Dermis microvascular lymphatic vessel endothelial cell (primary cell): ENCODE data around the gene DDAH2. TPM values are rescaled to one million over a fixed set of nuclear protein-coding genes. Genes with fewer than 3 reads are reported as not detected.

Experiments
- DNase-seq, 2 donors: peaks; one replicate each; pipeline versions ENCODE4 v3.0.0 to v3.0.0-alpha.2; 2010; ENCODE audit warnings: low read depth in 2 of 2
- total RNA-seq: library from RNA; depleted of rRNA; stranded (reverse); fragments of >200 nt; gene quantifications from 2 replicates; pipeline ENCODE4 v1.2.1, GENCODE V29; 2014

Gene DDAH2
- total RNA-seq, 1 donor from 2014 or later, result 108 TPM

DNA sequence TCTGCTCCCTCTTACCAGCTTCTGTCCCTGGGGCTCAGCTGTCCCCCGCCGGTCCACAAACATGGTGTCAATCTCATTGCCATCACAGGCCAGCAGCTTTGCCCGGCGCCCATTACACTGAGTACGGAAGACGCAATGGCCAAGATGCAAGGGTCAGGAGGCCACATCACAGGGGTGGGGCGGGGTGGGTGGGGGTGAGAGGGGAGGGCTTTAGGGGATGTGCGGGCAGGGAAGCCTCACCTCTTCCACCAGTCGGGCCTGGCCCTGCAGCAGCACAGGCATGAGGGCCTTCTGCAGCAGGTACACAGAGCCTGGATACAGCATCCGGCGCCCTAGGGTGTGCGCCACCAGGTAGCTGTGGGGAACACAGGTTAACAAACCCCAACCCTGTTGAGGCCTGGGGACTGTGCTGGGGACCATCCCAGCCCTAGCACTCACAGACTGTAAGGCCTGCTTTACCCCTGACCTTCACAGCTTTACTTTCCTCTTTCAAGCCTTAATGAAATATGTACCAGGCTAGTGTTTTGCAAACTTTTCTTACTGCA is 37.5 kb downstream of the DDAH2 start:
- DNase-seq, result no peak

DNA sequence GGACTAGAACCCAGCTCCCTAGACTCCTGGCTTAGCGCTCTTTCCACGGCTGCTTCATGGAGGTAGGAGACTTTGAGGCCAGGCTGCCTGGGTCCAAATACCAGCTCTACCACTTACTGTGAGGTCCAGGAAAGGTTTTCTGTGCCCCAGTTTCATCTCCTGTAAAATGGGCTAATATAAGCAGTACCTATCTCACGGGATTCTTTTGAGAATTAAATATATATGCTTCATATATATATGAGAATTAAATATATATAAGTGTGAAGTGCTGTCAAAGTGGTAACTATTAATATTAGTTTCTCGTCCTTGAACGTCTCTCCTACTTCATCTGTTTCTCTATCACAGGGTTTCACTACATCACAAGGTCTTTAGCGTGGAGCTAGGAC is 38.0 kb downstream of the DDAH2 start:
- no peak for DNase-seq

DNA sequence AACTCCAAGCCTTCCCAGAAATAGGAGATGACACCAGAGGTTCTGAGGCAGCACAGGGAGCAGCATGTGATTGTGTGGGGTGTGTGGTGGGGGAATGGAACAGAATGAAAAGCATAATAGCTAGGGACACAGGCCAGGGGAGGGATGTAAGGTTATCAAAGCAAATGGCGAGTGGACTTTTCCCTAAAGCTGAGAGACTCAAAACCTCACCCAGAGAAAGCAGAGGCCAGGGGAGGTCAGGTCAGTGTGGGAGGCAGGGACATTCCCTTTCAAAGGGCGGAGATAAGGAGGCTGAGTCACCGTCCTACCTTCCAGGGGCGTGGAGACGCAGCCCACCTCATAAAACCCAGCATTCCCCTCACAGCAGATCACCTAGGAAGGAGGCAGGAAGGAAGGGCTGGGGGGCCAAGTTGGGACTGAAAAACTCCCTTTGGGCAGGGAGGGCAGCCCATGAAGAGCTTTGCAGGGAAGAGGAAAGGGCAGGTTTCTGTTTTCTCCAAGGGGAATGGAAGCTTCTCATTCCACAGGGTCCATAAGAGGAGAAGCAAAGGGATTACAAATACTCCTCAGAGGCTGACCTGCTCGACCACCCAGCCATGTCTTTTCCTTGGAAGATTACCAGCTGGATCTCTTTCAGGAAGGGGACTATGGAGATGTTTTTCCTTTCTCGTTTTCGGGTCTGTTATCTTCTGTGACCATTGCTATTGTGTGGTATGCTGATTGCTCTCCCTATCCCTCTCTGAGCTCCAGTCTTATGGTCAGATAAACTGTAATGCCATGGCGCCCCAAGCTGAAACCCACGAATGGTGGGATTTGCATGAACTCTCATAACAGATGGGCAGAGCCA is 38.6 kb downstream of the DDAH2 start:
- no peak for DNase-seq

DNA sequence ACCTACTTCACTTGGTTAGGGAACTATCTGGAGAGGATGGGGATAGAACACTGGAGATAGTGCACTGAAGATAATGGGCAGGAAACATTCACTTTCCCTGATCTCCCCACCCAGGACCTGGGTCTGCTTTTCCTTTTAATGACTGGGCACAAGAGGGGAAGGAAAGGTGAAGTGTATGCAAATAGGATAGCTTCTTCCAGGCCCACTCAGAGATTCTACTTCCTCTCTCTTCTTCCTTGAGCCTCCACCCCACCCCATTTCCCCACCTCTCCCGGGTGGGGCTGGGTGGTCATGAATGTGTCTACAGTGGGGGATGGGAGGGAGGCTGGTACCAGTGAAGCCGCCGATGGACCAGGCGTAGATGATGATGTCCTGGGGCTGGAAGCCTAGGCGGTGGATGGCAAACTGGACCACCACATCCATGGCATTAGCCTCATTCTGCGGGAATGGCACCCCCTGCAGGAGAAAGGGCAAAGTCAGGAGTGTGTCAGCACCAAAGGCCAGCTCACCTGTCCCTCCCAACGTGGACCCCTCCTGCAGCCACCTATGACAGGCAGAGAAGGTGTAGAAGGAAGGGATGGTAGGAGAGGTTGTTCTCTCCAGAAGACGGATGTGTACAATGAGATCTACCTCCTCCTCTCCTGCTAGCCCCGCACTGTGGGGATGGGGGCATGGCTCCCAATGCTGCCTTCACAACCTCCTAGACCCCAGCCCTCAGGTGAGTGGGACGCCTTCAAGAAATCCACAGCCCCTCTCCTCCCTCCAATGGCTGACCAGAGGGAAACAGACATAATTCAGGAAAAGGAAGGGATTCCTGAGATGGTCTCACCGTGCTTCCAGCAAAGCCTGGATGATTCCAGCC is 39.6 kb downstream of the DDAH2 start:
- DNase-seq, result no peak

DNA sequence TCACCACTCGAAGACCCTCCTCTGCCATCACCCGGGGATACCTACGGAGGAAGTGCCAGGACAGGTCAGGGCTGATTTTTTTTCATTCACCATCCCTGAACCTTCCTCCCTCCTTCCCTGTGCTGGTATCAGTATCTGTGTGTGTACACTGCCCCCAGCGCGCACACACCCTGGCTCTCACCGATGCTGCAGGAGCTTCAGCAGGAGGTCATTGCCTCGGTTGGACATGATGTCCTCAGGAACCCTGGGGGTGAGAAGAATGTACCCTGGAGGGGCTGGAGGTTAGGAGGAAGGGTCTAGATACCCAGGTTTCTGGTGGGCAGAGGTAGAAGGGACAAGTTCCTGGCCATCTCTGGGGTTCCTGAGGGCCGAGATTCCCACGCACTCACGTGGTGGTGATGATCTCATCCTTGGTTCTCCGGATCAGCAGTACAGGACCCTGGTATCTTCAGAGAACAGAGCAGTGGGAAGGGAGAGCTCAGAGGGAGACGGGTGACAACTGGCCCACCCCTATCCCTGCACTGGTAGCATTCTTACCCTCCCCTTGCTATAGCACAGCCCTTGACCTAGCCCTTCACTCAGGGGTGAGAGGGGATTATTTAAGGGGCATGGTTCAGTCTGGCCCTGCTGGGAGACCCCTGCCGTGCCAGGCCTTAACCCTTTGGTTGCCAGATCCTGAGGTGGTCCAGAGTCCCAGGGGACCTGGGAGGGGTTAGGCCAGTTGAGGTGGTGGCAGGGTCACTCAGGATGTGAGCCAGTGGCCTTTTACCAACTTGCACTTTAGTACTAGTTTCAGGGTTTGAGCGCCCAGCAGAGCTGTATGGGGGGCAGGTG is 41.0 kb downstream of the DDAH2 start:
- DNase-seq, result no peak

DNA sequence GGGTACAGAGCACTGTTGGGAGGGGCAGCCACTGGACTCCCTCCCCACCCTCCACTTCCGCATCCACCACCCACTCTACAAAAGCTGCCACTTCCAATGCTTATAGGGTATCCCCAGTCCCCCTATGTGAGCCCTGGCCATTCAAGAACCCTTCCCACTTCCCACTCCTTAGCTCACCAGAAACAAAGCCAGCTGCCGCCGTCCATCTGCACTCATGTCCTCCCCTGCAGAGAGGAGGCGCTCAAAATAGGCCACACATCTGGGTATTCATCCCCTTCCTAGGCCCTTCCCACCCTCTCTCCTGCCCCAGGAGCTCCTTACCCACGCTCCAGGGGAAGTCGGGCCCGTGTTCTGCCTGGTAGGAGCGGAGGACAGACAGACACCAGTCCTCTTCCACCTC is 41.8 kb downstream of the DDAH2 start:
- no peak for DNase-seq

DNA sequence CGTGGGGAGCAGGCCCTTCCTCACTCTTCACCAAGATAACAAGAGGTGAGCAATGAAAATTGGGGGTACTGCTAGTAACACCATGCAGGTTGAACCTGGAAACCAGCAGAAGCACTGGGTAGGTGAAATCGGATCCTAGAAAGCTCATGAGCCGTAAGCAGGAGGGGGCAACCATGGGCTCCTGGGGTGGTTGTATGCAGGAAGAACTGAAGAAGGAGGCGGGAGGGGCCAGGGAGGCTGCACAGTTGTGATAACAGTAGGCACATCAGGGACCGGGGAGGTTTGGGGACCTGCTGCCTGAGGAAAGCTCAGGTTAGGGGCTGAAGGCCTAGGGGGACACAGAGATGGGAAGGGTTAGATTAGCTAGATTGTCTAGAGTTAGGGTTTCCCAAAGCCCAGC is 42.6 kb downstream of the DDAH2 start:
- DNase-seq, result no peak

DNA sequence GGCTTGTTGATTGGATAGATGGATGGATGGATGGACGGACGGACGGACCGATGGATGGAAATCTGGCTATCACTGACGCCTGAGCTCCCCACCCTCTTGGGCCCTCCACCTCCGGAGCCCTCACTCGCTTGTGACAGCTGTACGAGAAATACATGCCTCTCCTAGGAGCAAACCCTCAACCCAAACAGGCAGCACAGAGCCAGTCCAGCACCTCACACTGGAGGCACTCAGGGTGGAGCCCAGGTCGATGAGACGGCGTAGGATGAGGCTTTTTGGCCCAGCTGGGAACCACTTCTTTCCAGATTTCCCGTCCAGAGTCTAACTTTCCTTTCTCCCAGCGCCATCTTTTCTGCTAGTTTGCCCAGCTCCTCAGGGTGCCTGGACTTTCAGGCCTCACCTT is 45.5 kb downstream of the DDAH2 start:
- DNase-seq, result no peak

DNA sequence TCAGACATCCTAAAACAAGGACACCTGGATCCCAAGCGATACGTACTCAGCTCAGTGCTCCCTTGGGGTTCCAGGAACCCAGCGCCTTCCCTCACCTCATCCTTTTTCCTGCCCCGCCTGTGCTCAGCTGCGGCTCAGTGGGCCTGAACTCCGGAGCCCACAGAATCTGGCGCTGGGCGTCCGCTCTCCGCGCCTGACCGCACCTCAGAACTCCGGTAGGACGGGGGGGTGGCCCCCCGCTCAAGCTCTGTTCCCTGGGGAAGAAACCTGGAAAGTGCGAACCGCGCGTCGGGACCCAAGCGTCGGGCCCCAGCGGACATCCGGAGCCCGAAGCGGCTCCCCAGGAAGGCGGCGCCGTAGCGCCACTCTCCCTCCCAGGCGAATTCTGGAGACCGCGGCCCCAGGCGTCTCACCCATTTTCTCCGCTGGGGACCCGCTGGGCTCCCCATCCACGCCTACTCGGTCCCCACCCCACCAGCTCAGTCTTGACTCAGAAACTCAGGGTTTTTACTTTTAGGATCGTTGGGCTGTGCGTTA is 47.9 kb downstream of the DDAH2 start:
- DNase-seq, result peak in 1 of 2 donors; percentile 30

DNA sequence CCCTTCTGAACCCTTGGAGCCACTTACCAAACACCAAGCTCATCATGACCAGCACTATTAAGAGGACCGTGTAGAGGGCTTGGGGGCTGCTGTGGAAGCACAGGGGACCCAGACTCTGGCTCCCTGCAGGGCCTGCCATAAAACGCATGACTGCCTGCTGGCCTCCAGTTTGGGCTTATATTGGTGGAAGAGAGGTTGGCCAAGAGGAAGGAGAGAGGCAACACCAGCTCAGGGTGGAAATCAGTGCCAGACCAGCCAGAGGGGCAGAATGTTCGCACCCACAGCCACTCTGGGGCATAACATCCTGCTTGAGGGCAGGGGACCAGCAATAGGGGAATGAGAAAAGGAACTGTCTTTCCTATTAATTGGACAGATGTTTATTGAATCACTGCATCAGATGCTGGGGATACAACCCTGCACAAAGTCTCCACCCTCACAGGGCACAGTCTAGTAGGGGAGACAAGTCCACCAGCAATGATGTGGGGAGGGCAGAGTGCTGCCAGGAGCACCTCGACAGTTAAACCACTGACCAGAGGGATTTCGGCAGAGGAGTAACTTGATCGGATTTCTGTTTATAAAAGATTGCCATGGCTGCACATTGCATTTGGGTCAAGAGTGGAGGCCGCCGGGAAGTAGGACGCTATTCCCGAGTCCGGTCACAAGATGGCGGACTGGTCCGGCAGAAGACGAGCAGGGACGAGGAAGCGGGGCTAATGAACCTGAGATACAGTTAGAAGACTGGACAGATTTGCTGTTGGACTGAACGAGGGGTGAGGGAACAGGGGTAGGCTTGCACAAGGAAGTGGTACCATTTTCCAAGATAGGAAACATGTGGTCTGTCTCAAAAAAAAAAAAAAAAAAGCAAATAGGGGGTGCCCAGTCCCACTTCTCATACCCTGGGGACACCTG is 48.6 kb downstream of the DDAH2 start, which contains the start of gene LY6G5C:
Gene LY6G5C (minus strand): TSS at position 842 of the 909 bp plus-strand sequence. CDS start 694 bp downstream, at position 148.
- DNase-seq, result peak; percentile 74 to 86

DNA sequence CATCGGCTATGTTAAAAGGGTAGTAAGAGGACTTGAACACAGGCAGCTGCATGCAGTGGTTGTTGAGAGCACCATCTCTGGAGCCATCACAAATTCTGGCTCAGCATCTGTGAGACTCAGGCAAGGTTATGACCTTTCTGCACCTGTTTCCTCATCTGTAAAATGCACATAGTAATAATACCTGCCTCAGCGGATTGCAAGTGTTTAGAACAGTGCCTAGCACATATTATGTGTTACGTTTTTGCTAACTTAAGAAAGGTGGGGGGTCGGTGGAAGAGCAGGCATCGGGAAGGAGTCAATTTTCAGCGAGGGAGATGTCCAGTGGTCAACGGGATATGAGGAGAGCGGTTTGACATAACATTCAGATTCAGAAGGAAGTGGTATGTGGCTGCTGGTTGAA is 51.1 kb downstream of the DDAH2 start:
- no peak for DNase-seq

Other genes with a start within 250 kb of the DDAH2 start
- gene MICB, start 231.2 kb downstream of the DDAH2 start, total RNA-seq, result 6.8 and 8.3 TPM in 2 replicates
- gene MCCD1, start 200.3 kb downstream of the DDAH2 start, total RNA-seq, result not detected in 2 replicates
- 318 and 410 TPM in 2 replicates for gene DDX39B, start 187.3 kb downstream of the DDAH2 start, total RNA-seq
- gene ATP6V1G2, start 182.7 kb downstream of the DDAH2 start, total RNA-seq, result 0.13 TPM in 1 of 2 replicates, not detected in the other
- 19.8 and 24.7 TPM in 2 replicates for gene NFKBIL1, start 181.7 kb downstream of the DDAH2 start, total RNA-seq
- gene LTA, start 157.0 kb downstream of the DDAH2 start, total RNA-seq, result not detected in 2 replicates
- not detected in 2 replicates for gene TNF, start 153.7 kb downstream of the DDAH2 start, total RNA-seq
- 6.4 and 11.8 TPM in 2 replicates for gene LTB, start 146.9 kb downstream of the DDAH2 start, total RNA-seq
- gene LST1, start 143.0 kb downstream of the DDAH2 start, total RNA-seq, result 0.51 TPM in 1 of 2 replicates, not detected in the other
- gene NCR3, start 136.3 kb downstream of the DDAH2 start, total RNA-seq, result not detected in 2 replicates
- 0.13 TPM in 2 replicates for gene AIF1, start 114.1 kb downstream of the DDAH2 start, total RNA-seq
- 19.8 and 35.0 TPM in 2 replicates for gene PRRC2A, start 108.6 kb downstream of the DDAH2 start, total RNA-seq
- gene BAG6, start 76.6 kb downstream of the DDAH2 start, total RNA-seq, result 86.7 and 158 TPM in 2 replicates
- gene APOM, start 73.4 kb downstream of the DDAH2 start, total RNA-seq, result 0.39 and 0.51 TPM in 2 replicates
- 15.8 and 22.9 TPM in 2 replicates for gene C6orf47, start 68.5 kb downstream of the DDAH2 start, total RNA-seq
- 9.0 and 11.5 TPM in 2 replicates for gene GPANK1, start 64.3 kb downstream of the DDAH2 start, total RNA-seq
- 76.5 and 99.5 TPM in 2 replicates for gene CSNK2B, start 63.2 kb downstream of the DDAH2 start, total RNA-seq
- gene LY6G5B, start 59.3 kb downstream of the DDAH2 start, total RNA-seq, result 0.64 and 2.0 TPM in 2 replicates
- 1.2 and 1.9 TPM in 2 replicates for gene LY6G5C, start 48.2 kb downstream of the DDAH2 start, total RNA-seq
- gene ABHD16A, start 26.0 kb downstream of the DDAH2 start, total RNA-seq, result 43.8 and 59.8 TPM in 2 replicates
- gene LY6G6F, start 22.4 kb downstream of the DDAH2 start, total RNA-seq, result not detected in 2 replicates
- not detected in 2 replicates for gene LY6G6D, start 14.0 kb downstream of the DDAH2 start, total RNA-seq
- not detected in 2 replicates for gene LY6G6C, start 7.6 kb downstream of the DDAH2 start, total RNA-seq
- not detected in 2 replicates for gene MPIG6B, start 5.9 kb downstream of the DDAH2 start, total RNA-seq
- gene CLIC1, start 7.2 kb upstream of the DDAH2 start, total RNA-seq, result 464 and 694 TPM in 2 replicates
- gene MSH5, start 10.7 kb upstream of the DDAH2 start, total RNA-seq, result 2.8 and 4.5 TPM in 2 replicates
- 2.0 and 3.3 TPM in 2 replicates for gene SAPCD1, start 33.4 kb upstream of the DDAH2 start, total RNA-seq
- under 0.01 and 0.13 TPM in 2 replicates for gene VWA7, start 48.0 kb upstream of the DDAH2 start, total RNA-seq
- 48.1 and 53.7 TPM in 2 replicates for gene VARS1, start 66.5 kb upstream of the DDAH2 start, total RNA-seq
- gene LSM2, start 77.7 kb upstream of the DDAH2 start, total RNA-seq, result 29.5 and 39.2 TPM in 2 replicates
- gene HSPA1L, start 86.0 kb upstream of the DDAH2 start, total RNA-seq, result 1.2 and 1.4 TPM in 2 replicates
- gene HSPA1A, start 86.2 kb upstream of the DDAH2 start, total RNA-seq, result 67.4 and 81.8 TPM in 2 replicates
- 27.6 and 37.1 TPM in 2 replicates for gene HSPA1B, start 98.4 kb upstream of the DDAH2 start, total RNA-seq
- 50.2 and 73.0 TPM in 2 replicates for gene NEU1, start 133.5 kb upstream of the DDAH2 start, total RNA-seq
- under 0.01 TPM in 2 replicates for gene SLC44A4, start 149.7 kb upstream of the DDAH2 start, total RNA-seq
- gene EHMT2, start 168.4 kb upstream of the DDAH2 start, total RNA-seq, result 25.9 and 37.4 TPM in 2 replicates
- gene ZBTB12, start 172.8 kb upstream of the DDAH2 start, total RNA-seq, result 2.2 and 3.0 TPM in 2 replicates
- gene C2, start 198.4 kb upstream of the DDAH2 start, total RNA-seq, result 0.13 TPM in 1 of 2 replicates, not detected in the other
- gene CFB, start 216.8 kb upstream of the DDAH2 start, total RNA-seq, result 0.13 and 0.51 TPM in 2 replicates
- 58.3 and 77.6 TPM in 2 replicates for gene NELFE, start 229.7 kb upstream of the DDAH2 start, total RNA-seq
- 25.4 and 33.5 TPM in 2 replicates for gene SKIC2, start 229.9 kb upstream of the DDAH2 start, total RNA-seq
- 6.4 and 8.0 TPM in 2 replicates for gene DXO, start 242.8 kb upstream of the DDAH2 start, total RNA-seq